Esophagus mucosa (tissue), 1 donor: ENCODE data around the gene STPG1. TPM values are rescaled to one million over a fixed set of nuclear protein-coding genes. Genes with fewer than 3 reads are reported as not detected.
A peak's percentile ranks its signal among the peaks of the same experiment; 100 is the strongest.

Source experiments
- ATAC-seq: fragments of 200-7000 bp; cut with Tn5 transposase; one replicate; pipeline ENCODE4 v1.9.1; 2020
- total RNA-seq: library from RNA; stranded (reverse); gene quantifications from one replicate; pipeline ENCODE4 v1.2.4, GENCODE V29; 2023
- donor health status: DM: yes; HTN: yes; CAD: no.

Gene STPG1
- total RNA-seq, 1 donor from 2014 or later = 8.0 TPM

DNA sequence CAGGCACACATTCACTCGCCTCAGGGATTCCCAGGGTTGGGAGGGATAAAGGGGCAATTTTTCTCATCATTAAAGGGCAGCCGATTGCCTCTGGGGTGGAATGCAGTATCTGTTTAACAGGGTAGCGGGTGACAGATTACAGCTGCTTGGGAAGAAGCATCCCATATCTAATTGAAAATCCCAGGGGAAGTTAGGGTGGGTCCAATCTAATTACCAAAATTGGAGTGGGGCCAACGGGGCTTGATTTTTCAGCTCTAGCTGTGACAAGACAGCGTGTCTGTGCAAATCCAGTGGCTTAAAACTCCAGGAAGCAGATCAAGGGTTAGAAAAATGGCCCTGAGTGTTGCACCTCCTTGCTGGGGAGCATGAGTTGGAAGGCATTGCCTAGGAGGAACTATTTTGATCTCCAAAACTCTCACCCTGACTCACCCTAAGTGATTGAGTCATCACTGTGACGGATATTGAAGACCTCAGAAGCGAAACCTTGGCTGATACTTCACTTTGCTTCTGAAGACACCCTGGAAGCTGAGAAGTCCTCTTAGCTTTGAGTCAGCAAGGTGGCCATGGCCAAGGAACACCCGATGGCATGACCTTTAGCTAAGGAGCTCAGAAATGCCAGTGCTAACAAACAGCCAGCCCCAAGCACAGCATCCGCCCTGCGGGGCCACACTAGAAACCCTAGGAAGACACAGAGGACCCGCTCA, 48.5 kb downstream of the STPG1 start:
- ATAC-seq = peak; percentile 81

DNA sequence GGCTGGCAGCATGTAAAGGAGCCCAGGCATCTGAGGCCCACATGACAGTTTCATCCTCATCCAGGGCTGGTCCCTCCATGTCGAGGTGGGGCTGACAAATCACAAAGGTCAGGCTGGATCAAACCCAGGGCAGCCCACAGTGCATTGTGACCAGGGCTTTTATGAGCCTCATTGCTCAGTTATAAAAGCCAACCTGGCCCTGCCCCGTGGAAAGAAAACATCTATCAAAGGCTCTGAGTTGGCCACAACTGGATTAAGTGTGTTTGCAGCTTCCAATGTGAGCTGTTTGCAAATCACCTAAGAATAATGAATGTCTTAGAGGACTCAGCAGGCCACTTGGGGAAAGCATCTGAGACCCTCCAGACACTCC, 49.0 kb downstream of the STPG1 start:
- ATAC-seq = peak; percentile 53

DNA sequence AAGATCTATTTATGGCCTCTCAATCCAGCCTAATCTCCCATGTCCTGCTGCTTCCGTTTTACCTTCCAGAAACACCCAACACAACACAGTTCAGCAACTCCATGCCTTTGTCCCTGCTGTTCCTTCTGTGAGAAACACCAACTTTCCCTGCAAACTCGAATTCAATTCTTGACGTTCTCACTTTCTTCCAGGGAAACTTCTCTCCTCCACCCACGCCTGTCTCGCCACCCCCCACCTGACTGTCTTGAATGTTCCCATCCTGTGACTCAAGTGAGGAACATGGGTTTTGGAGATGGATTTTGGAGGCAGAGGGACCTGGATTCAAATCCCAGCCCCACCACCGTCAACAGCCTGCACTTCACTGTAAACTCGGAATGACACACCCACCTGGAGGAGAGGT, 49.6 kb downstream of the STPG1 start:
- ATAC-seq = no peak

- ATAC-seq = peak; percentile 57
These were observed 50.5 kb downstream of the STPG1 start for GRCh38 chr1:24362982-24363614.

- no peak for ATAC-seq
These were observed 51.2 kb downstream of the STPG1 start for GRCh38 chr1:24362396-24362795.

DNA sequence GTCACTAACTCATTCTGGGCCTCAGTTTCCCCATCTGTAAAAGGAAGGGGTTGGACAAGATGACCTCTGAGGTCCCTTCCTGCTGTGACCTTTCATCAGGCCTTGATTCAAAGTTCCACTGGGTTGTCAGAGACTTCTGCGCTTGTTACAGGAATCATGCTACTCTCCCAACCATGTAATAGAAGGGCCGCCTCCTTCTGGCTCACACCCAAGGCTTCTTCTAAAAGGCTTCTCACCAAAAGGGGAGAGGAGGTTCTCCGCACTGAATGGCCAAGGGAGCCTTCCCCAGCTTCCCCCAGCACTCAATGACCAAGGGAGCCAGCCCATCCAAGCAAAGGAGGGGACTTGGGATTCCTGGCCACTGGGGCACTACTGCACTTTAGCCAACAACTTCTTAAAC, 51.8 kb downstream of the STPG1 start:
- ATAC-seq = no peak

- ATAC-seq = no peak
These were observed 52.9 kb downstream of the STPG1 start for GRCh38 chr1:24360681-24361080.

GRCh38 chr1:24357038-24357437, 56.5 kb downstream of the STPG1 start:
- no peak for ATAC-seq

DNA sequence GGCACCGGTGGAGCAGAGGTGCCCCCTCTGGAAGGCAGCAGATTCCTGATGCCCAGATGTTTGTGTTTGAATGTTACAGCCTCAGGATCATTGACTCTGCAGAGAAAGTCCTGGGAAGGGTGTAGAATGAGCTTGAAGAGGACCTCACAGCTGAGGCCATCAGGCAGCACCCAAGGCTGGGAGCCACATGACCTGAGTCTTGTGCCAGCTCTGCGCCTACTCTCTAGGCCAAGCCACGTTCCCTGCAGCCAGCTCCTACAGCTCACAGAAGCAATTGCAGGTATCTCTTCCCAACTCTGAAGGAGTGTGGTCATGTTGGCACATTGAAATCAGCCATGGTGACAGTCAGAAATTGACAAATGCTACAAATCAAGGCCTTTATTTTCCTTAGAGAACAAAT, 58.1 kb downstream of the STPG1 start:
- no peak for ATAC-seq

DNA sequence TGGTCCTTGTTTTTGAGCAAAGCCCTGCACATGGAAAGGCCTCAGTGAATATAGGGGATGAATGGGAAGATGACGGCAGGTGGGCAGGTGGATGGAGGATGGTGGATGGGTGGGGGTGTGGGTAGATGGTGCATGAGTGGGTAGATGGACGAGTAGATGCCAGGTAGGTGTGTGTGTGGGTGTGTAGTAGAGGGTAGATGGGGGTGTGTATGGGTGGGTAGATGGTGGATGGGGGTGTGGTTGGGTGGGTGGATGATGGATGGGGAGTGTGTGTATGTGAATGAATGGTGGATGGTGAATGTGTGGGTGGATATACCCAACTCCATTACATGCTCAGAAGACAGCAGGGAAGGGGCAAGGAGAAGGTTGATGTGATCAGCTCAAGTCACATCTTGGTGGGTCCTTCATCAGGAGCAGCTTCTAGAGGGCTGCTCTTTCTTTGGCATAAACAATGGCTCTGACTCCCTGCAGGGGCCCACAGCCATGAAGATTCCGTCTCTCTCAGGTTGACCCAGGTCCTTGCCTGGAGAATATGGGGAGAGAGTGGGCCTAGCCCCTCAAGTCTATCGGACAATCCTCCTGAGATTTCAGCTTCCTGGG, 60.2 kb downstream of the STPG1 start:
- ATAC-seq = peak; percentile 4

DNA sequence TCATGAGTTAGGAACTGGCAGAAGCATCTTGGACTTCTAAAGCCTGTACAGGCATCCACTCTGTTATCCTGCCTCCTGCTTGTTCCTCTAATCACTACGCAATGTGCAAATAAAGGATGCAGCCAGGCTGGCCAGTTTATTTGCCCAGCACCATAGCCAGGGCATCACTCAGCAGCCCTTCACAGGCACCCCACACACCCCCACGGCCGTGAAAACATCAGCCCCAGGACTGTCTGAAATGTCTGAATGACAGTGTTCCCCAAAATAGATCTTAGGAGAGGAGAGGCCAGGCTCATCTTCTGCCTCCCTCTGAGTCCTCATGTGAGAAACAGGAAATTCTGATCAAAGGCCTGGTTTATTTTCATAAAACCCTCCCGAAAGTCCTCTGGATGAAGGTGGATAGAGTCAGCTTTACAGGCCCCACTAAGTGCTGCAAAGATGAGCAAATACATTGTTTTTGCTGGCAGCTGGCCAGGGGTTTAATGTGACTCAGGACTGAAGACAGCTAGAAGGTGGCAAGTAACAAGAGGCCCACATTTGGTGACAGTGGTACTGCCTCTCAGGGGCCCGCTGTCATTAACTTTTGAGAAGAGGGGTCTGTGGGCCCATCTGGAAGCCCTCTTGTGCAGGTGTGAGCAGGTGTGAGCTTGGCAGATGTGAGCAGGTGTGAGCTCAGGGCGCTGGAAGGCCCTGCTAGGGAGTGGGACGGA, 61.5 kb downstream of the STPG1 start:
- no peak for ATAC-seq

GRCh38 chr1:24351247-24351646, 62.3 kb downstream of the STPG1 start:
- no peak for ATAC-seq

DNA sequence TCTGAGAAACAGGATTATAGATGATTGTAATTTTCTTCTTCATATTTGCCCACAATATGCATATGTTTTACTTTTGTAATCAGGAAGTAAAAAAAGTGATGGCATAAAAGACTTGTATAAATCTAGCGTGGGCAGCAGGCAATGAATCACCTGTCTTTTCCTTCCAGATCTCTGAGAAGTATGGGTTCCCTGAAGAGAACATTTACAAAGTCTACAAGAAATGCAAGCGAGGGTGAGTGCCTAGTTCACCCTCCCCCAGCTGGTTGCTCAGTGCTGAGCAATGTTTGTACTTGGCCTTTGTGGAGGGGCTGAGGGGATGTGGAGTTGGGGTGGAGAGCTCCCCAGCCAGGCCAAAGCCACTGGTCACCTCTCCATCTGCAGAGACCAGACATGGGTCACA, 63.7 kb downstream of the STPG1 start:
- ATAC-seq = no peak

GRCh38 chr1:24348196-24348595, 65.4 kb downstream of the STPG1 start:
- ATAC-seq = no peak

DNA sequence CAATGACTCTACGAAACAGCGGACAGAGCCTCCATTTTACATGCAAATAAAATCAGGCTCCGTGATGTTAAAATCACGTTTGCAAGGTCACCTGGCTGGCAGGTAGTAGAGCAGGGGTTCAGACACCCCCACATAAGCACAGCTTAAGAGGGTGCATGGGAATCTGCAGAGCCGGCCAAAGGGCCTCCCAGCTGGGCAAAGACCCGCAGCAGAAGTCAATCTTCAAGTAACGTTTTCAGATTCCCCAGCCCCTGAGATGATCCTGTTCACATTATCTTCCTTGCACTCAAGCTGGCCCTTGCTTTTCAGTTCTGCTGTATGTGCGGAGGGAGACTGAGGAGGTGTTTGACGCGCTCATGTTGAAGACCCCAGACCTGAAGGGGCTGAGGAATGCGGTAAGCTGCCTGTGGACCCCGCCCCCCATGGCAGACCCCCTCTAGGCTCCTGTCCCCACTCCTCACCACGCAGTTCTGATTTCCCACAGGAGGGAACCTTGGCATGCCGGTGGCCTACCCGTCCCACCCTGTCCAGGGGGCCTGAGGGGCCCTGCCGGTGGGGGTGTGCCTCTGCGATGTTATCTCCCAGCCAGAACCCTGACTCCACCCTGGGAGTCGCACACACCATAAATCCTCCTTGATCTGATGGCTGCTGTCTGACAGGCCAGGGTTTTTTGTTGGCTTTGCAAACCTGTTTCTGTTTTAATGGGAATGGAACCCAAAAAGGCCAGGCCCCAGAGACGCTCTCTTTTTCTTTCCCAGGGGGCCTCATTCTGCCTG, 66.2 kb downstream of the STPG1 start:
- no peak for ATAC-seq

DNA sequence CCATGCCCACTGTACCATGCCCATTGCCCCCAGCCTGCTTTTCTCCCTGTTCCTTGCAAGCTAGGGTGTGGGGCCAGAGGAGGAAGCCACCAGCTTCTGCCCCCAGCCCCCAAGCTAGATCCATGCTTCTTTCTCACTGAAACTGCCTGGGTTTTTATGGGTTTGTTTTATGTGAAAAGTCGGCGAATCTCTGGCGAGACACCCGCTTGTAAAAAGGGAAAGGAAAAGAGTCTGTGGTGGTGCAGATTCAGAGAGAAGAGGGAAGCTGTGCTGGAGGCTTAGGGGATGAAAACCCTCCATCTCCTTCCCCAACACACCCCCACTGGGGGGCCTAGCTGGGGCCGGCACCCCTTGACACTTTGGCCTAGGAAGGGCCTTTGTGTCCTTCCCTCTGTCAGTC, 68.2 kb downstream of the STPG1 start:
- ATAC-seq = no peak

- peak; percentile 5 for ATAC-seq
These were observed 69.4 kb downstream of the STPG1 start for GRCh38 chr1:24344090-24344742.

- peak; percentile 1 for ATAC-seq
These were observed 70.0 kb downstream of the STPG1 start for GRCh38 chr1:24343412-24344089.

DNA sequence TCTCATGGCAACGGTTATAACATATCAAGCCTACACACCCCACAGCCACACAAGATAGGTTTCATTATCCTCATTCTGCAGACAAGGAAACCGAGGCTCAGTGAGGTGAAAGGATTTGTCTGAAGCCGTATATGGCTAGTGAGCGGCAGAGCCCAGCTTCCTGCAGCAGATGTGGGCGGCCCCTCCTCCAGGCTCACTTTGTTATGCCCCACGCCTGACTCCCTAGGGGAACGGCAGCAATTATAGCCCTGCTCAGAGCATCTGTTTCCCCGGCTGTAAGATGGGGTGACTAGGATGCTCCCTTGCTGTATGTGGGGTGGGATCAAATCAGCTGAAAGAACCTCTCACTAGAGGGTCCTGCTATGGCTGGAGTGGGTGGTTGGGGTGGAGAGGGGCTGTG, 72.3 kb downstream of the STPG1 start:
- ATAC-seq = no peak

DNA sequence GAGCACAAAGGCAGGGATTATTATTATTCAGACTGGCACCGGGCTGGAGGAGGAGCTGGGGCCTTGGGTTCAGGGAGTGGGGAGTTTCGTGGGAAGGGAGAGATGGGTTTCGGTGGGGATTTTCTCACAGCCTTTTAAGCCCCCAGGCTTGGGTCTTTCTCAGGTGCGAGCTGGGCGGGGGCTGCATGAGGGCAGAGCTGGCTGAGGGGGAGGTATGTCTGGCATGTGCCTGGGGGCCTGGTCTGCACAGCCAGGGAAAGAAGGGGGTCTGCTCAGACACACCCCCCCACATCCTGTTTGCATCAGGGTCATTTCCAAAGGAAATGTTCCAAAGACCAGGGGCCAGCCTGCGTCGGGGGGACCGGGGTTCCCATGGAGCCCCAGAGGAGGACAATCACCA, 72.8 kb downstream of the STPG1 start:
- ATAC-seq = no peak

DNA sequence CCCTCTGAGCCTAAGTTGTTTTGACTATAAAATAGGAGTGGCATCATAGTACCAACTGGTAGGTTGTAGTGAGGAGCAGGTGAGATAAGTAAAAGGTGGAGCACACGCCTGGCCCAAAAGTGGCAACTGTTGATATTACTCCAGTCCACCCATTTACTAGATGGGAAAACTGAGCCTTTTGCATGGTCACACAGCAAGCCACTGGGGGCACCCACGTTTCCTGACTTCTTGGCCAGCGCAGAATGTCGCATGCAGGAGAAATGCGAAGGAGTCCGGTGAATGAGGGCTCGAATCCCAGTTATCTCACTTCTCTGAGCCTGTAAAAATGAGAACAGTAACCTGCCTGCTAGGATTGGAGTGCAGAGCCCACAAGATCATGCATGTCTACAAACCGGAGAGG, 73.6 kb downstream of the STPG1 start:
- no peak for ATAC-seq

DNA sequence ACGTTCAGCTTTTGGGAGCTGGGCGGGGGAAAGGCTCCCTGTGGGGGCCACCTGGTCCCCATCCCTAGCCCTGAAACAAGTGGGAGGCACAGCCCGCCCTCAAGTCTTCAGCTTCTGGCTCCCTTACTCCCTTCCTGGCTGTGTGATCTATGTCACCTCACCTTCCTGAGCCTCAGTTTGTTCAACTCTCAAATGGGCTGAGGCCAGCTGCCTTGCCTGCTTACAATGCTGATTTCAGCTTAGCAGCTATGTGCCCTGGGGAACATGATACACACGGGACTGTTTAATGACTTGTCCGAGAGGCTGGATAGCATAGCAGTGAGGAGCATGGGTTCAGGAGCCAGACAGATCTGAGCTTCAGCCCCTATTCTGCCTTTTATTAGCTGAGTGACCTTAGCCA, 75.1 kb downstream of the STPG1 start:
- no peak for ATAC-seq
